ENCODE measurements around the gene CLSTN1.

CLSTN1 gene

GRCh38 chr1:9850442-9851162, 26.8 kb upstream of the CLSTN1 start:
- DNase-seq = no peak

GRCh38 chr1:9849691-9850441, 26.1 kb upstream of the CLSTN1 start:
- no peak for DNase-seq

DNA sequence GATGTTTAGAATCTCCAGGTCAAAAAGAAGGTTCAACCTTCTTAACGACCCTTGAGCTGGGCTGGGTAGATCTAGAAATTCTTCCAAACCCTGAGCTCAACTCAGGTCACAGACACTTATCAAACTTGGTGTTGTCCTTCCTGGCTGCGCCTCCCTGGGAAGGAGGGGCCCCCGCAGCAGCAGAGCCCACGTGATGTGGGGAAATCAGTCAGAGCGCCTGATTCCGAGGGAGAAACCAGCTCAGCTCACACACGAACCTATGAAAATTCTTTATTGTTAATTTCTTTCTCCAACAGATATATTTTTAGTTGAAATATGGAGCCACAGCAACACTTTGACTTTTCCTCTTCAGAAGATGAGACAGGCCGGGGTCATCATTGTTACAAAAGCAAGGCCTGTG, 24.3 kb upstream of the CLSTN1 start:
- no peak for DNase-seq

DNA sequence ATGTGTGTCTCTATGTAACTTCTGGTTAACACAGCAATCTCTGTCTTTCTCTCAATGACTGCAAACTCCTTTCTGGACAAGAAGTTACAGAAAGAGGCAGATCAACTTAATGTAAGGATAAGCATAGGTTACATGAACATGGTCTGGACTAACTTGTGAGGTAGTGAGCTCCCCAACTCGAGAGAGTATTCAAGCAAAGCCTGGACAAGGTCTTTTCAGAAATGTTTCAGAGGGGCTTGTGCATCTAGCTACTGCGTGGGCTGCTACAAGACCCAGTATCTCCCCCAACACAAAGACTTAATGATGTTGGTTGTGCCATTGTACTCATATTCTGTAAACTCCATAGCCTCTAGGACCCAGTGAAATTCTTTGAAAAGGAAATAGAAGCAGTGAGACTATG, 23.5 kb upstream of the CLSTN1 start:
- no peak for DNase-seq

DNA sequence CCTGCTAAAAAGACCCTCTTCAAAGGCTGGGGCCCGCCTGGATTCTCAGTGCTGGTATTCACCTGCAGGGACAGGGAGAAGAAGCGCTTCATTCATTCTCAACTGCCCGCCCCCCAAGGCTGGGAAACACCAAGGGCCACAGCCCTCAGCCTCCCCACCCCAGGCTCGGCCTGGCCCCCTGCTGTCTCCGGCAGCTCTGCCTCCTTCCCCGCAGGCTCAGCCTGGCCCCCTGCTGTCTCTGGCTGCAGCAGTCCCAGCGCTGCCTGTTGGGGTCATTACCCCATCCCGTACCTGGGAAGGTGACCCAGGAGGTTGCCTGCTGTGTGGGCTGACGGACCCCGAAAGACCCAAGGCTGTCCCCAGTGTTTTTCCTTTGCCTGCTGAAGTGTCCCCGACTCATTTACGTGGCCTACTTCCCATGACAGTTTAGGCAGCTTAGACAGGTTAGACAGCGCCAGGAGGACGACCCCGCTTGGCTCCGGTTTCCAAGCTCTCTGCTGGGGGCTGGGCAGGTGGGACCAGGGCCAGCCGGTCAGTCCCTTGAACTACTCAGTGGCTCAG, 22.9 kb upstream of the CLSTN1 start:
- no peak for DNase-seq

GRCh38 chr1:9845914-9846313, 22.1 kb upstream of the CLSTN1 start:
- DNase-seq = no peak

DNA sequence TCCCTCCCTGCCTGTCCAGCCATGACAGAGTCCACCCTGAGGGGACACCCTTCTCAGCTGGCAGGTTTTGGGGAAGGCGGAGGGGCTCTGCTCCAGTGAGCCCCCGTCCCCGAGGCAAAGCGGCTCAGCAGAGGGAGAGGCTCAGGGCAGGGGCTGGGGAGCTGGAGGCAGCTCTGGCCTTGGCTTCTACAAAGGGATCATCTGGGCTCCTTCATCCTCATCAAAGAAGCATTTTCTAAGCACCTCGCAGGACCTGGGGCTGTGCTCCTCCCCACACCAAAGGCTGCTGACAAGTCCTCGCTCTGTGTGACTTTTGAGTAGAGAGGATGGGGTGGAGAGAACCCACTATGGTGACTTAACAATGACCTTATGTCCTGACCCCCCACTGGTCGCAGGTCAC, 21.0 kb upstream of the CLSTN1 start:
- DNase-seq = no peak

- no peak for DNase-seq
These were observed 20.3 kb upstream of the CLSTN1 start for GRCh38 chr1:9844106-9844505.

DNA sequence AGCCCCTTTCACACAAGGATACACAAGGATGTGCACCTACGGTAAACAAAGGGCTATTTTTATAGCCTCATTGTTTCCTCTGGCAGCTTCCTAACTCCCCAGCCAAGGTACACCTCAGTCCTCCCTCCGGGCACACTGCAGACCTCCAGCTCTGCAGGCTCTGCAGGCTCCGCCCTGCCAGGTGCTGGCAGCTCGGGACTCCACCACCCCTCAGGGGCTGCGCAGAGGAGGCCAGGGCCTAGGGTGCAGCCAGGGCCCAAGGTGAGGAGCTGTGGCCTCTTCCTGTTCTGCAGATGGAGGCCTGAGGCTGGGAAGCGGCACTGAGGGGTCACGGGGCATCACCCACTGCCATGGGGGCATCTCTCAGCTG, 19.8 kb upstream of the CLSTN1 start:
- DNase-seq = no peak

- no peak for DNase-seq
These were observed 19.2 kb upstream of the CLSTN1 start for GRCh38 chr1:9842781-9843575.

DNA sequence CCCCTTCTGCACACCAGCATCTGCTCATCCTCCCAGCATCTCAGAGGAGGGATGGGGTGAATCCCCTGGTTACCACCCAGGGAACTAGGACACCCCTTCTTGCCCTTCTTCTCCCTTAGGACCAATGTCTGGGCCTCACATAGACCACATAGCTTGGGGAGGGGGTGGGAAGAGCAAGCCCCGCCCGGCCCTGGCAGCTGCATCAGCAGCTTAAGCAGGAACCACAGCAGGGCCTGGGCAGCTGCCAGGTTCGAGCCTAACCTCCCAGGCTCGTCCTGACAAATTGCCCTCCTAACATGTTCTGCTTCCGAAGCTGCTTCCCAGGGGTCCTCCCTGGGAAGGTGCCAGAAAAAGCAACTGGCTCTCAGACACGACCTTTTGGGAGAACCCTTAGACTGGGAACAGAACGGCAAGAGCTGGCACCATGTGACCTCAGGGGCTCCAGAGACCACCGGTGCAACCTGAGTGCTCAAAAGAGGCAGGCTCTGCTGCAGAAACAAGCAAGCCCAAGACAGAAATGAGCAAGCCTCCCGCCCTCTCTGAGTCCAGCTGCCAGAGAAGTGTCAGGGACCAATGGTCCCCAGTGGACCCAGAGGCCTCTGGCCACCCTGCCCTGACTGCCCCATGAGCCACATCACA, 18.4 kb upstream of the CLSTN1 start:
- DNase-seq = no peak

DNA sequence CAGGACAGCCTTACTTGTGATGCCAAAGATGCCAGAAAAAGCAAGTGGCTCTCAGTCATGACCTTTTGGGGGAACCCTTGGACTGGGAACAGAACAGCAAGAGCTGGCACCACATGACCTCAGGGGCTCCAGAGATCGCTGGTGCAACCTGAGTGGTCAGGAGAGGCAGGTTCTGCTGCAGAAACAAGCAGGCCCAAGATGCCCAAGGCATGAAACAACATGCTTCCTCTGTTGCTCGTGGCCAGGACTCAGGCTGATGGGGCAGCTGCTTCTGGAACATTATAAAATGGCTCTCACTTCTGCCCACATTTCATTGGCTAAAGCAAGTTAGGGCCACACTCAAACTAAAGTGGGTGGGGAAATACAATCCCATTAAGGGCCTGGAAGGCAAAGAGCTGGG, 17.7 kb upstream of the CLSTN1 start:
- DNase-seq = no peak

GRCh38 chr1:9840176-9840575, 16.4 kb upstream of the CLSTN1 start:
- DNase-seq = no peak

DNA sequence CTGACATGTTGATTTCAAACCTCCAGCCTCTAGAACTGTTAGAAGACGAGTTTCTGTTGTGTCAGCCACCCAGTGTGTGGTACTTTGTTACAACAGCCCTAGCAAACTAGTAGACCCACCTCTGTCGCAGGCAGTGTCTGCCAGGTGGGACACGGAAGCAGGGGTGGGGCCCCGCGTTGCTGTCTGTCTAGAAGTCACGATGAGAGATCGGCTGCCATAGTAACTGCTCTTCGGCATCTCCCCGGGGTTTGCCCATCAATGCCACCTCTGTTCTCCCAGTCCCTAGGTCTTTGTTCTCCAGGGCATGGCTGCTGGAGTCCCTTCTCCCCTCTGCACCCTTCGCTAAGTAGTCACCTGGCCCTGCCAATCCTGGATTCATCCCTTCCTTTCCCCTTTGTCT, 15.2 kb upstream of the CLSTN1 start:
- no peak for DNase-seq

- DNase-seq = no peak
These were observed 12.8 kb upstream of the CLSTN1 start for GRCh38 chr1:9836632-9836960.

- DNase-seq = no peak
These were observed 12.2 kb upstream of the CLSTN1 start for GRCh38 chr1:9835758-9836631.

DNA sequence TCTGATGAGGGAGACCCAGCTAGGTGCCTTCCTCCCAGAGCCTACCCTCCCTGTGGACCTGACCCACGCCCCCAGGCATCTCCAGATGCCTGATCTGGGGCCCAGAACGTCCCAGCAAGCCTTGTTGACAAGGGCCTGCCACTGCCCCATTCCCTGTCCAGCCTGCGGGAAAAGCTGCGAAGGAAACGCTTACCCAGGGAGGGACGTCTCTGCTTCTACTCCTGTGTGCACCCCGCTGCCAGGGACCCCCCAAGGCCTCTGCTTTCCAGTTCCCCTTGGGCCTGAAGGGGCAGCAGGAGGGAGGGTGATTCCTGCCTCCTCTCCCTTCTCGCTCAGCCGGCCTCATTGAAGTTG, 11.6 kb upstream of the CLSTN1 start:
- no peak for DNase-seq

GRCh38 chr1:9833632-9834031, 9.9 kb upstream of the CLSTN1 start:
- no peak for DNase-seq

GRCh38 chr1:9827558-9828185, 3.9 kb upstream of the CLSTN1 start:
- DNase-seq = no peak

DNA sequence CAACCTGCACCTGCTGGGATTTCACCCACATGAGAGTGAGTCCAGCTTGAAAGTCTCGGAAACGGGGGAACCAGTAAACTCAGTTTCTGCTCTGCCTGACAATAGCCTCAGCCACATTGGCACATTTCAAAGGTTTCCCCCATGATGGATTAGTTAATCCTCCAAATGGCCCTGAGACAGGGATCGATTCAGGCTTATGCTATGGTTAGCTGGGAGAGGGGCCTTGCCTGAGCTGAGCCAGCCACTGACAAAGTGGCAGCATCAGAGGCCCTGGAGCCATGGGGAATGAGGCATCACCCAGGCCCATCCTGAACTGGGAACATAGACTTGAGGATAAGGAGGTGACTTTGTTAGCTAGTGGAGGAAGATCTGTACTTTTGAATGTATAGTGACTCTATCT, 2.9 kb upstream of the CLSTN1 start:
- DNase-seq = no peak

DNA sequence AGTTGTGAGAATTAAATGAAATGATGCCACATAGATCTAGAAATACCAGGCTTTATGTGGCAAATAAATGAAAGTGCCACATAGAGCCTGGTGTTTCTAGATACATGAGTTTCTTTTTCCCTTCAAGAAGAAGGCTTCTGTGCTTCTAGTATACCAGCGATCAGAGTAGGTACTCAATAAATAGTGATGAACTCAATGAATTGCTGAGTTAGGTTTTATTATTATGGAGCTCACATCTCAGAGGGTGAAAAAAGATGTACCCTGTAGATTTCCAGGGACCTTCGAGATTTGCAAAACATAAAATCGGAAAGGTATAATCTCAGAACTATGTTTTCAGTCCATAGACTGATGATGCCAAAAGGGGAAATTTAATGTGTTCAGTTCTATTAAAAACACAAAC, 2.3 kb upstream of the CLSTN1 start:
- no peak for DNase-seq

All from stimulated activated CD4-positive, alpha-beta T cell treated with anti-CD3 and anti-CD28 coated beads, Interleukin-1b, Interleukin-23, amount 100 ng/mL, for 48 hours (primary cell).